Umbilical cord (tissue), 2 donors: ENCODE data around the gene C10orf67. TPM values are rescaled to one million over a fixed set of nuclear protein-coding genes. Genes with fewer than 3 reads are reported as not detected.
A peak's percentile ranks its signal among the peaks of the same experiment; 100 is the strongest.
"Not testable (repeated sequence)": the region's sequence is repeated elsewhere in the genome, so short reads cannot be mapped to it uniquely, and the experiment has no call there.

Experiments used
- DNase-seq: peaks from one replicate; pipeline ENCODE4 v3.0.0-alpha.2; 2015; ENCODE audit warnings: low spot score
- total RNA-seq: library from RNA; depleted of rRNA; stranded (reverse); fragments of >200 nt; gene quantifications from one replicate; pipeline ENCODE4 v1.2.3, GENCODE V29; 2014; ENCODE audit warnings: low replicate concordance; ENCODE audit not compliant: insufficient read depth

The C10orf67 gene
- total RNA-seq = 7.7 TPM

DNA sequence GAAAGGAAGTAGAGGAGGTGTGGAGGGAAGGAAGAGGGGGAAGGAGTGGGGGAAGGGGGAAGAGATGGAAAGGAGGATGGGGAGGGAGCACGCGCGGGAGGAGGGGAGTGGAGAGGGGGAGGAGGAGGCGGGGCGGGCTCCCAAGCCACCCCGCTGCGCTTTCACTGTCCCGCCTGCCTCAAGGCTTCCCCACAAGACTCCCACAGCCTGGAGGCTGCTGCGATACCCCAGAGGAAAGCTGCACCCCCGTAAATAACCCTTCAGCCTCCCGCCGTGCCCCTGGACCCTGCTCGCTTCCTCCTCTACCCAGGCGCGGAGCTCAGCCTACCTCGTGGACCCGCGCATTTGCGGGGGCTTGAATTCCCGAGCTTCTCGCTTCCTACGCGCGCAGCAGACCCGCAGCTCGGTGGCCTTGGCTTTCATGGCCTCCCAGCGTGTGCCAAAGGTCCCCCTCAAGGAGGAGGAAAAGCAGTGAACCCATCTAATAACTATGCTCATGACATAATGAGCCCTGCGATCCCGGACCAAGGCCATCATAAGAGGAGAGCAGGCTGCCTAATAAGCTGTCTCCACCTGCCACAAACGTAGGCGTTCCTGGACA is at the start of gene C10orf67:
Gene C10orf67, minus strand, starts transcription at position 557 of the 601 bp plus-strand sequence. Its CDS starts 23 bp downstream, at position 534.
- DNase-seq = peak; percentile 26

DNA sequence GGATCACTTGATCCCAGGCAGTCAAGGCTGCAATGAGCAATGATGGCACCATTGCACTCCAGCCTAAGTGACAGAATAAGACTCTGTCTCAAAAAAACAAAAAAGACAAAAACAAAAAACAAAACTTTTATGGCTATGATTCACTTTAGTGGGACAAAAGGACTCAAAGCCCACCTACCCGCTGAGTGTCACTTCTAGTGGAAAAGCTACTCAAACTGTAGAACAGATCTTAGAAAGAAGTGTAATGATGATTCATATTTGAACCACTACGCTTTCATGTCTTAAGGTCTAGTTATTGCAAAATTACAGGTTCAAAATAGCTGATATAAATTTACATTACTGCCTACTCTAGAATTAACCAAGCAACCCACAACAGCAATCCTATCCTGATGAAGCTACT is 47.2 kb upstream of the C10orf67 start:
- peak; percentile 26 for DNase-seq

DNA sequence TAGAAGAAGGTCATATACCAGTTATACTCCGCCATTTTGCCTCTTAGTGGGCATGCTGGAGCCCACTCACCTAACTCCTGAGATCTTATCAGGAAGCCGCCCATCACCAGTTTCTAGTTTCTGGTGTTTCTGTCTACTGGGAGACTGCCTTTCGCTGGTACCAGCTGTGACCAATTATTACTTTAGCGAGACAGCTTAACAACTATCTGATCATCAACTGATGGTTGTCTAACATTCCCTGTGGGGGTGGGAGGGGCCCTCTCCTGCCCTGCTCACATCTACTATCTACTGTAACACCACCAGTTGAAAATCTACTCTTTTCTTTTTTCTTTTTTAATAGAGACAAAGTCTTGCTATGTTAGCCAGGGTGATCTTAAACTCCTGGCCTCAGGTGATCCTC is 46.2 kb upstream of the C10orf67 start:
- DNase-seq = no peak

DNA sequence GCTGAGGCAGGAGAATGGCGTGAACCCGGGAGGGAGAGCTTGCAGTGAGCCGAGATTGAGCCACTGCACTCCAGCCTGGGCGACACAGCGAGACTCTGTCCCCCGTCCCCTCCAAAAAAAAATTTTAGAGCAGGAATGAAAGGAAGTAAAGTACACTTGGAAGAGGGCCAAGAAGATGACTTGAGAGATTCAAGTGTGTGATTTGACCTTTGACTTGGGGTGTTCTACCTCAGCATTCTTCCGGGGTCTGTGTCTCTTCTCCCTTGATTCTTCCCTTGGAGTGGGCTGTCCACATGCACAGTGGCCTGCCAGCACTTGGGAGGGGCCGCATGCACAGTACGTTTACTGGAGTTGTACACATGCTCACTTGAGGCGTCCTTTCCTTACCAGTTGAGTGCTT is 45.8 kb upstream of the C10orf67 start:
- not testable (repeated sequence) for DNase-seq

DNA sequence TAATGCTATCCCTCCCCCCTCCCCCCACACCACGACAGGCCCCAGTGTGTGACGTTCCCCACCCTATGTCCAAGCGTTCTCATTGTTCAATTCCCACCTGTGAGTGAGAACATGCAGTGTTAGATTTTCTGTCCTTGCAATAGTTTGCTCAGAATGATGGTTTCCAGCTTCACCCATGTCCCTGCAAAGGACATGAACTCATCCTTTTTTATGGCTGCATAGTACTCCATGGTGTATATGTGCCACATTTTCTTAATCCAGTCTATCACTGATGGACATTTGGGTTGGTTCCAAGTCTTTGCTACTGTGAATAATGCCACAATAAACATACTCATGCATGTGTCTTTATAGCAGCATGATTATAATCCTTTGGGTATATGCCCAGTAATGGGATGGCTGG is 42.9 kb upstream of the C10orf67 start:
- DNase-seq = not testable (repeated sequence)

DNA sequence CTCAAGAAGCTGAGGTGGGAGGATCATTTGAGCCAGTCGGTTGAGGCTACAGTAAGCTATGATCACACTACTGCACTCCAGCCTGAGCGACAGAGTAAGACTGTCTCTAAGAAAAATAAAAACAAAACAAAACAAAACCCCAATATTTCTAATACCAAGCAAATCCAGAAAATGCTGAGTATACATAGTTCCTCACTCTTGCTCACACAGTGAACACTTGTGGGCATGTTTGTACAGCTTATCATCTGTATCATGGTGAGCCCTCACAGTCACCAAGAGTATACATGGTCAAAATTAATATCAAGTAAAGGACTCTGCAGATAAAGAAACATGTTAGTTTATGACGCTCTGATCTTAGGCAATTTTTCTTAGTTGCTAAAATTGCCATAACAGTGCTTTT is 41.5 kb upstream of the C10orf67 start:
- no peak for DNase-seq

DNA sequence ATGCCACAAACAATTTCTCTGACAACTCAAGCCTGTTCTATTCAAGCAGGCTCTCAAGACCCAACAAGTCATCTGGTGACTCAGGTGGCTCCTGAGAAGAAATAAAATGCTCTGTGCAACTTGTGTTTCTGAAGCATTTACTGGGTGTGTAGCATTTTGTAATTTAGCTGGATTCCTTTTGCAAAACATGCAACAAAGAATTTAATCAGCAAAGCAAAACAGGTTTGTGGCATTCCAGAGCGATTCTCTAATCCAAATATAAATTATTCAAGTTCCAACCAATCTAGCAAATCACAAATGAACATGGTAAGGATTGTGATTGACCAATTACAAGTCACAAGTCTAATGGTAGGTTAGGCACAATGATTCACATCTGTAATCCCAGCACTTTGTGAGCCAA is 39.8 kb upstream of the C10orf67 start:
- DNase-seq = peak; percentile 21

DNA sequence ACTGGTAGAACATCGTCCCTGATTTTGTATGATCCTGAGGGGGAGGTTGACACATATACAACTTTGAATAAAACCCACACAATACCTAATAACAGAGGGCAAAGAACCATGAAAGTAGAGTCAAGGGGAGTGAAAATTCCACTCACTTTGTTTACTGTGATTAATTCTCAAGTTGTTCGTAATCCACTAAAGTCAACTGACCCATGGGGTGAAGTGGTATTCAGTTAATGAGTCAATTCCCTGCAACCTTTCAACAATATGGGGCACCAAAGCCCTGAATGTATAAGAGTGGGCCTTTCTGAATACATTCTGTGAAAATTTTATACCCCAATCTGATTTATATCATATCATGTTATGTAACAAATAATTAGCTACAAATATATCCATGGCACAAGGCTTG is 39.0 kb upstream of the C10orf67 start:
- no peak for DNase-seq

DNA sequence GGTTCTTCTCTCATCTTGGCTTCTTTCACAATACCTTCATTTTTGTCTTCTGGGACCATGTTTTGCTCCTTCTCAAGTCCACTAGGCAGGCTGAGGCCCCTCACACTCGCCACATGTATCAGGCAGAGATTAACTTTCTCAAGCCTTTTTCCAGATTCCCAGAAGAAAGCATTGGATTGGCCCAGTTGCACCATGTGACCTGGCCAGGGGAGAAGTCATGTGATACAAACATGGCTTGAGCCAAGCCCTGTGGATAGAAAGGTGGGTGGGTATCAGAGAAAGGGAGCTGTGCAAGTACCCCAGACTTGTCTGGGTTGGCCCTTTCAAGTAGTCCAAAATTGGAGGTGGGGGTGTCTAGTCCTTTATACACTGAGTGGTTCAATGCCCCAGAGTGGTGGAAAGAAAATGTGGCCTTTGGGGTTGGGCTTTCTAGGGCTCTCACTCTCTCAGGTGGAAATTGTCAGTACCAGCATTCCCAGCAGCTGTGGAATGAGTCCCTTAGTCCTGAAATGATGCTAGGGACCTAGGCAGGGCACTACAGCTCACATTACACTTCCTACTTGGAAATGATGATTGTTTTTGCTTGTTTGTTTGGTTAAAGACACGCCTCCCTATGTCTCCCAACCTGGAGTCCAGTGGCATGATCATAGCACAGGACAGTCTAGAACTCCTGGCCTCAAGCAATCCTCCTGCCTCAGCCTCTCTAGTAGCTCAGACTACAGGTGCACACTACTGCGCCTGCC is 36.9 kb upstream of the C10orf67 start:
- DNase-seq = no peak

DNA sequence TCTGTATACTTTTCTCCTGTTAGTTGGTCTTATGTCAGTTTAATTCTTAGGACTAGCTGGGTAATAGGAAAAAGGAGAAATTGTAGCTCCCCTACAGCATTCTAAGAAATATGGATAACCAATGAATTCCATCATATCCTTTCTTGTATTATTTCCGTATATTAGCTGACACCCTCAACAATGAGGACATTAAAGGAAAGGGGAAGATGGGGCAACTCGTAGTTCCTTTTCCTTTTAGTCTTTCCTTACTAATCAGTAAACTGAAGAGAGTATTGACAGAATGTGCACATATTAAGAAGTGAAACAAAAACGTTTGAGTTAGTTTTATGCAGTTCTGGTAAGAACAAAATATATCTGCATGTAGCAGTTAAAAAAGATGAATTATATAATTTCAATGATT is 35.1 kb upstream of the C10orf67 start:
- DNase-seq = no peak

DNA sequence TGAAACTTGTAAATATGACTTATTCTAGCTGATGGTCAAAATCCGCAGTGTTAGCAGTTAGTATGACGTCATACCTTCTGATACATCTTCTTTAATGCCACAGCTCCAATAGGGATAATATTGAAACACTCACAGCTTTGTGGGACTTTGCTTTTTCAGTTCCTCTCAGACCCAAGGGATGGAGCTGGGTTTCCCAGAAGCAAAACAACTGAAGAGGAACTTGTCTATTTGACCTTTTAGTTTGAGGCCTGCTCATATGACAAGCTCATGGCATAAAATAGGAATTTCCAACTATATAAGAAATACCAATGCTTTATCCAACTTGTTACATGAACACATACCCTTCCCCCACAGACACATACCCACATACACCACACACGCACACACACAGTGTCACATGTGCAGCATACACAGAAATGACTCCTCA is 31.6 kb upstream of the C10orf67 start:
- DNase-seq = peak; percentile 27

DNA sequence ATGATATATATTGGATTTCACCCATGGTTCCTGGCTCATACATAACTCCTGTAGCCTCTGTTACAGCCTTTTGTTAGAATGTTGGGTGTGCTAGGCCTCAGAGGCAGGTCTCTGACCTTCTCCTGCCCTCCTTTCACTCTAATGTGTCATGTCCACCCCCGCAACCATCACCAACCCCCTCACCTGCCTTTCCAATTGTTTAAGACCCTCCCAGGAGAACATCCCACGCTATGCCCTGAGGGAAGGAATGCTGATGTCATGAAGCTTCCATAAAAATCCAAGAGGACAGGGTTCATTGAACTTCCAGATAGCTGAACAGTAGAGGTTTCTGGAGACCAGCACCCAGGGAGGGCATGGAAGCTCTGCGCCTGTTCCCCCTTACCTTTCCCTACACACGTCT is 30.8 kb upstream of the C10orf67 start:
- DNase-seq = no peak

DNA sequence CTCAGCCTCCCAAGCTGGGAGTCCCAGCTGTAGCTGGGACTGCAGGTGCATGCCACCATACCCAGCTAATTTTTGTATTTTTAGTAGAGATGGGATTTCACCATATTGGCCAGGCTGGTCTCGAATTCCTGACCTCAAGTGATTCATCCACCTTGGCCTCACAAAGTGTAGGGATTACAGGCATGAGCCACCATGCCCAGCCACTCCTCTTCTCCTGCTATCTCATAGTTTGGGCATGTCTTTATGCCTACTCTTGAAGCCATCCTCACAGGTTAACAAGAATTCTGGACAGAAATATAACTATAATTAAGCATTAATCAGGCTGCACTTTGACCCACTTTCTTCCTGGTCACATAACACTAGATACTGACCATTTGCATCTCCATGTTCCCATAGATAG is 28.6 kb upstream of the C10orf67 start:
- no peak for DNase-seq

DNA sequence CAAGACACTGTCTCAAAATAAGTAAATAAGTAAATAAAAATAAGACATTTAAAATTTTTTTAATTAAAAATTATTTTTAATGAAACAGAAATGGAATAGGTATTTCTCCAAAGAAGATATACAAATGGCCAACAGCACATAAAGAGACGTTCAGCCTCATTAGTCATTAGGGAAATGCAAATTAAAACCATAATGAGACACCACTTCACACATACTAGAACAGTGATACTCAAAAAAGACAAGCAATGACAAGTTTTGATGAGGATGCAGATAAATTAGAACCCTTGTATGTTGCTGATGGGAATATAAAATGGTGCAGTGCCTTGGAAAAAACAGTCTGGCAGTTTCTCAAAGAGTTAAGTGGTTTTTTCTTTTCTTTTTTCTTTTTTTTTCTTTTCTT is 26.5 kb upstream of the C10orf67 start:
- DNase-seq = no peak

DNA sequence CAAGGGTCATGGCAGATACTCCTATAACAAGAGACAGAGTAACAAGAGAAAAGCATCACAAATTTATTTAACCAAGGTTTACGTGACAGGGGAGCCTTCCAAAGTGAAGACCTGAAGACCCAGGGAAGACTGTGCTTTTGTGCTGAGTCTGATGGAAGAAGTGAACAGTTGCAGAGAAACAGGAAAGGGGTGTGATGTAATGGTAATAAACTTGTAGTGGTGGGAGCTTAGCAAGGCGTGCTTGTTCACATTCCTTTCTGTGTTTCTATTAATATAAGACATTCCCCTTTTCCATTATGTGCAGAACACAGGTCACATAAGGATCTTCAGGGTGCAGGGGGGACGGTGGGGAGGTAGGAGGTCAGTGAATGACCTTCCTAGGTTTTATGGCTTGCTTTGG is 25.5 kb upstream of the C10orf67 start:
- peak; percentile 59 for DNase-seq

DNA sequence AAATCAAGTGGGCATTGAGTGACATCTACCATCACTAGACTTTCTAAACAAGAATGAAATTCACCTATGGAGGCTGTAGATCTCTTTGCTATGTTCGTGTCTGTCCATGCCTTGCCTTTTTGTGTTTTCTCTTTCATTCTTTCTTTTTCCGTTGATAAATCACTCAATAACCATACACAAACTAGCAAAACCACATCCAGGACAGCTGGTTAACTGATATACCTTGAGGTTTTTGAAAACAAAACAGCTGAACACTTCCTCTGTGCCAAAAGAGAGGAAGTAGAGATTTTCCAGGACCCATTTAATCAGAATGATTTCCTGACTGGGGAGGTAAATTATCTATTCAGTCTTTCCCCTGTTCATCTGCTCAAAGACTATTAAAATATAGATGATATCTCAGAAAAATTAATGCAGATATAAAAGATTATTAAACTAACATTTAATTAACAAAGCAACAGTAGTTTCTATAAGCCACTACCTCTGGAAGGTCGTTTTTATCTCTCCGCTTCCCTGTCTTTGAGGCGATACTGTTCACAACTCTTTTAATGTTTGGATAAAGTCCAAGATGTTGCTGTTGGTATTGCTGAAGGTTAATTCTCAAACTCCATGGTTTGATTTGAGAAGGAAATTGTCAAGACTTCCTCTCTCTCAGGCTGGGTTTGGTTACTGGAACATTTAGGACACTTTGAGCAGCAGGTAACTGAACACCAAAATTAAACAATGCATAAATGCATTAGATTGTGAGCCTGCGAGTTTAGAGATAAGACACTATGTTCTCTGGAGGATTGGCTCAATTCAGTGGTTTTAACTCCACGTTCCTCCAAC is 24.4 kb upstream of the C10orf67 start:
- DNase-seq = no peak

DNA sequence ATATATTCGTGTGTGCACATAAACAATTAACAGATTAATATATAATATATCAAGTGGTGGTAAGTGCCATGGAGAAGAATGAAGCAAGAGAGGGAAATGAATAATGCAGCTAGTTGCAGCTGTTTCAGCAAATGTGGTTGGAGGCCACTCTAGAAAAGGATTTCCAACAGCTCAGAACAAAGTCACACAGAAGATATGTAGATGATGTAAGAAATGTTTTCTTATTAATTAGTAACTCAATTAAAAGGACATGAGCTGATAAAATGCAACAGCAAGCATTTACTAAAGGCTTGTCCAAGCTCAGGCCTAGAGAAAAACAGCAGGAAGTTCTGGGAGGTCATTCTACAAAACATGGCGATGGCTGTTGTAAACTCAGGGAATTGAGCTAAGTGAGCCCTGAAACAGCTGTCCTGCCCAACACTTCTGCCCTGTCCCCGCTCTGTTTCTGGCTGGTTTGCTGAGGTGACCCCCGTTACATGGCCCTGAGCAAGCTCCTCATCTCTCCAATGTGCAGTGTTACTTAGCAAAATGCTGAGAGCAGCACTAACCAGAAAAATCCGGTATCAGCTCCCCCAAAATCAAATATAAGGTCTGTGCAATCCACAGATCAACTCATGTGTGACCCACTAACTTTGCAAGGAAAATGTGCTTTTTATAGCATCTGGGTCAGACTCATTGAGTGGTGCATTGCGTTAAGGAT is 23.4 kb upstream of the C10orf67 start:
- DNase-seq = no peak

DNA sequence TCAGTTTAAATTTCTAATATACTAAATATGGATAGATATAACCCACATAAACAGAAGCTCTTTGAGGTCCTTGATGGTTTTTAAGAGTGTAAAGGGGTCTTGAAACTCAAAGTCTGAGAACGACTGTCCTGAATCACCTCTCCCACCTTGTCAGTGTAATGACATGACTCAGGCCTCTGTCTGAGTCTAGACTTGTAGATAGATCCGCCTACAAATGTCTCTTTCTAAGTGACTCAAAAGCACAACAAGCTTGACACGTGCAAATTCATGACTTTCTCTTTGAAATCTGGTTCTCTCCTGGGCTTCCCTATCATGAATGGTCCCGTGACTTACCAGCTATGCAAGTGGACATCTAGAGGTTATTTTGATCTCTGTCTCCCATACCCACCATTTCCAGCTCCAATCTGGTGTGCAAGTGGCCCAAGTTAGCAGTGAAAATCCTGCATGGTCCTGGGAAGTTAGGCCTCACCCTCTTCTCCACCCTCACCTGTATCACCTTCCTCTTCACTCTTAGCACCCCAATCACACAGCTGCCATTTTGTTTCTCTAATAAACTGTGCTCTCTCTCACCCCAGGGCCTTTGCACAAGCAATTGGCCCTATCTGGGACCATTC is 20.9 kb upstream of the C10orf67 start:
- DNase-seq = peak; percentile 25

DNA sequence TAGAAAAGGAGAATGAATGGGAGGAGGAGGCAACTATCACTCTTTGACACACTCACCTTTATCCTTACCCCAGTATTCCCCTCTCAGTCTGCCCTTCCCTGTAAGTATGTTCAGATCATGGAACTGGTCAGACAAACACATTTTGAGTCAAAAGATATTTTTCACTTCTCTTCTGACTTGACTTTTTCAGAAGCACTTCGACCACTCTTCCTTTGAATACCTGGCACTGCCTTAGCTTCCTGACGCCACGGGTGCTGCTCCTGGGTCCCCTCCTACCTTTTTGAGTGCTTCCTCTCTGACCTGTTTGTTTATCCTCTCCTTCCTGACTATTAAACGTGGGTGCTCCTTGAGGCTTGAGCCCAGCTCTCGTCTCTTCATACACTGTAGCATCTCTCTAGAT is 19.8 kb upstream of the C10orf67 start:
- DNase-seq = no peak

DNA sequence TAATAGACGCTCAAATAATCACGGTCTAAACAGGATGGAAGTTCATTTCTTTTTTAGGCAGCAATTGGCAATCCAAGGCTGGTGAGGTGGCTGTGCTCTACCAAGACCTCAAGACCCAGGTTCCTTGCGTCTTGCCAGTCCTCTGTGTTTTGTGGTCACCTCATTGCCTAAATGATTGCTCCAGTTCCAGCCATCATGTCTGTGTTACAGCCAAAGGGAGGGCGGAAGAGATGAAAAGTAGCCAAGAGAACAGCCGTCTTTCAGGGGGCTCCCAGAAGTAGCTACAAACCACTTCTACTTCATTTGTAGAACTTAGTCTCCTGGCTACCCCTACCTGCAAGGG is 19.2 kb upstream of the C10orf67 start:
- no peak for DNase-seq
